H9 (cell line): ENCODE data around the gene OSBPL9. TPM values are rescaled to one million over a fixed set of nuclear protein-coding genes. Genes with fewer than 3 reads are reported as not detected.

ENCODE experiments used
- DNase-seq: peaks from one replicate; pipeline ENCODE4 v3.0.0-alpha.2; 2017
- H2AFZ ChIP-seq: one replicate; pipeline ENCODE4 v1.6.1; 2013; ENCODE audit warnings: mild to moderate bottlenecking, low read length, control low read depth, moderate library complexity
- H2AK5ac ChIP-seq: 2 replicates; pipeline ENCODE4 v1.6.1; 2013; ENCODE audit warnings: low read length, control low read depth, mixed read lengths; ENCODE audit not compliant: insufficient read length
- H2BK120ac ChIP-seq: one replicate; pipeline ENCODE4 v1.6.1; 2013; ENCODE audit warnings: low read depth, mild to moderate bottlenecking, low read length, control low read depth, inconsistent platforms; ENCODE audit not compliant: poor library complexity, severe bottlenecking
- H2BK12ac ChIP-seq: 2 replicates; pipeline ENCODE4 v1.6.1; 2013; ENCODE audit warnings: low read length, control low read depth, mixed read lengths, low read depth; ENCODE audit not compliant: insufficient read length
- H2BK15ac ChIP-seq: 2 replicates; pipeline ENCODE4 v1.6.1; 2013; ENCODE audit warnings: low read depth, low read length, control low read depth
- H2BK20ac ChIP-seq: one replicate; pipeline ENCODE4 v1.6.1; 2013; ENCODE audit warnings: low read depth, mild to moderate bottlenecking, low read length, control low read depth, inconsistent platforms; ENCODE audit not compliant: poor library complexity, severe bottlenecking
- H2BK5ac ChIP-seq: 2 replicates; pipeline ENCODE4 v1.6.1; 2013; ENCODE audit warnings: low read length, control low read depth, mixed read lengths; ENCODE audit not compliant: insufficient read length
- H3K14ac ChIP-seq: 2 replicates; pipeline ENCODE4 v1.6.1; 2013; ENCODE audit warnings: low read length, control low read depth; ENCODE audit not compliant: insufficient read depth
- H3K18ac ChIP-seq: 2 replicates; pipeline ENCODE4 v1.6.1; 2013; ENCODE audit warnings: low read depth, mild to moderate bottlenecking, mixed read lengths, low read length, control low read depth; ENCODE audit not compliant: insufficient read length
- H3K23ac ChIP-seq: 2 replicates; pipeline ENCODE4 v1.6.1; 2013; ENCODE audit warnings: low read length, control low read depth, mixed read lengths, low read depth; ENCODE audit not compliant: insufficient read length
- H3K23me2 ChIP-seq: 2 replicates; pipeline ENCODE4 v1.6.1; 2013; ENCODE audit warnings: low read depth, mild to moderate bottlenecking, mixed read lengths, low read length, control low read depth; ENCODE audit not compliant: insufficient read length, poor library complexity, severe bottlenecking
- H3K27ac ChIP-seq: 2 replicates; pipeline ENCODE4 v1.5.1; 2013; ENCODE audit warnings: low read length, control low read depth, mixed read lengths, low read depth; ENCODE audit not compliant: insufficient read length
- H3K27me3 ChIP-seq: 2 replicates; pipeline ENCODE4 v1.6.1; 2013; ENCODE audit warnings: low read length, control low read depth, inconsistent platforms; ENCODE audit not compliant: insufficient read depth
- H3K4ac ChIP-seq: 2 replicates; pipeline ENCODE4 v1.6.1; 2013; ENCODE audit warnings: low read depth, mild to moderate bottlenecking, control low read depth, inconsistent platforms, low read length, moderate library complexity
- H3K4me1 ChIP-seq: 2 replicates; pipeline ENCODE4 v1.6.1; 2013; ENCODE audit warnings: low read length, control low read depth, inconsistent platforms; ENCODE audit not compliant: insufficient read depth
- H3K4me2 ChIP-seq: 2 replicates; pipeline ENCODE4 v1.6.1; 2013; ENCODE audit warnings: low read length, control low read depth, mixed read lengths; ENCODE audit not compliant: insufficient read length, insufficient read depth
- H3K56ac ChIP-seq: 2 replicates; pipeline ENCODE4 v1.6.1; 2013; ENCODE audit warnings: low read depth, mild to moderate bottlenecking, mixed read lengths, low read length, control low read depth; ENCODE audit not compliant: insufficient read length
- H3K79me1 ChIP-seq: 2 replicates; pipeline ENCODE4 v1.6.1; 2013; ENCODE audit warnings: low read depth, mild to moderate bottlenecking, moderate library complexity, low read length, control low read depth, inconsistent platforms; ENCODE audit not compliant: insufficient read depth, poor library complexity, severe bottlenecking
- H3K79me2 ChIP-seq: 2 replicates; pipeline ENCODE4 v1.6.1; 2013; ENCODE audit warnings: low read length, control low read depth, inconsistent platforms; ENCODE audit not compliant: insufficient read depth
- H3K9ac ChIP-seq: 2 replicates; pipeline ENCODE4 v1.6.1; 2013; ENCODE audit warnings: low read length, control low read depth, mixed read lengths; ENCODE audit not compliant: insufficient read length; ENCODE audit errors: extremely low read depth
- H3K9me3 ChIP-seq: one replicate; pipeline ENCODE4 v1.6.1; 2013; ENCODE audit warnings: low read depth, low read length, inconsistent platforms; ENCODE audit not compliant: control insufficient read depth
- H3T11ph ChIP-seq: one replicate; pipeline ENCODE4 v1.6.1; 2013; ENCODE audit warnings: mild to moderate bottlenecking, low read length, control low read depth, inconsistent platforms
- H4K20me1 ChIP-seq: one replicate; pipeline ENCODE4 v1.6.1; 2013; ENCODE audit not compliant: control insufficient read depth, insufficient read length, insufficient read depth
- H4K5ac ChIP-seq: 2 replicates; pipeline ENCODE4 v1.6.1; 2013; ENCODE audit warnings: low read depth, mild to moderate bottlenecking, mixed read lengths, low read length, control low read depth; ENCODE audit not compliant: insufficient read length
- H4K8ac ChIP-seq: replicated peaks from 2 replicates; pipeline ENCODE4 v1.6.1; 2013; ENCODE audit warnings: low read length, control low read depth, mixed read lengths, low read depth; ENCODE audit not compliant: insufficient read length
- H4K91ac ChIP-seq: 2 replicates; pipeline ENCODE4 v1.6.1; 2013; ENCODE audit warnings: low read depth, mild to moderate bottlenecking, moderate library complexity, mixed read lengths, low read length, control low read depth; ENCODE audit not compliant: insufficient read length
- H3K27ac Mint-ChIP-seq, 3 experiments: 2 replicates in 2 of 3; 3 replicates in 1 of 3; pipeline ENCODE4 v1.8.0; 2020 to 2021; ENCODE audit warnings: mixed read lengths in 3 of 3, mild to moderate bottlenecking in 1 of 3, moderate library complexity in 1 of 3
- H3K27me3 Mint-ChIP-seq: 2 replicates; pipeline ENCODE4 v1.8.0; 2021; ENCODE audit warnings: low read depth, mild to moderate bottlenecking, moderate library complexity, mixed read lengths
- H3K36me3 Mint-ChIP-seq, 3 experiments: 2 replicates in 2 of 3; 3 replicates in 1 of 3; pipeline ENCODE4 v1.8.0; 2020 to 2021; ENCODE audit warnings: low read depth in 3 of 3, mixed read lengths in 3 of 3; ENCODE audit not compliant: insufficient read depth in 1 of 3
- H3K4me1 Mint-ChIP-seq, 2 experiments: 2 replicates each; pipeline ENCODE4 v1.8.0; 2020; ENCODE audit warnings: mixed read lengths in 2 of 2
- H3K4me3 Mint-ChIP-seq, 2 experiments: 2 replicates in 1 of 2; 3 replicates in 1 of 2; pipeline ENCODE4 v1.8.0; 2020 to 2021; ENCODE audit warnings: mild to moderate bottlenecking in 2 of 2, mixed read lengths in 2 of 2, moderate library complexity in 1 of 2
- H3K9me3 Mint-ChIP-seq, 2 experiments: 2 replicates in 1 of 2; 3 replicates in 1 of 2; pipeline ENCODE4 v1.8.0; 2020; ENCODE audit warnings: mild to moderate bottlenecking in 2 of 2, mixed read lengths in 2 of 2, moderate library complexity in 1 of 2
- WGBS: extraction: QIAGEN DNeasy Blood & Tissue Kit; methylation state at CpG from one replicate; pipeline ENCODE4 v1.1.7; 2013; ENCODE audit warnings: missing lambda C conversion rate, low lambda C conversion rate, mixed read lengths; ENCODE audit not compliant: insufficient read length; ENCODE audit errors: extremely low coverage; 5-methylcytosine and 5-hydroxymethylcytosine counted together
- total RNA-seq: library from RNA; stranded (reverse); gene quantifications from 2 replicates; pipeline ENCODE4 v1.2.1, GENCODE V29; 2021
- TF ChIP-seq, protein P1 (sequence below): fragments of 200-600 bp; sonication (generic); conservative IDR thresholded peaks from 3 replicates; pipeline ENCODE4 v1.8.0; 2021; ENCODE audit warnings: antibody characterized with exemption, mild to moderate bottlenecking

OSBPL9 gene
- total RNA-seq, 1 experiment from 2014 or later: 76.7 TPM

DNA sequence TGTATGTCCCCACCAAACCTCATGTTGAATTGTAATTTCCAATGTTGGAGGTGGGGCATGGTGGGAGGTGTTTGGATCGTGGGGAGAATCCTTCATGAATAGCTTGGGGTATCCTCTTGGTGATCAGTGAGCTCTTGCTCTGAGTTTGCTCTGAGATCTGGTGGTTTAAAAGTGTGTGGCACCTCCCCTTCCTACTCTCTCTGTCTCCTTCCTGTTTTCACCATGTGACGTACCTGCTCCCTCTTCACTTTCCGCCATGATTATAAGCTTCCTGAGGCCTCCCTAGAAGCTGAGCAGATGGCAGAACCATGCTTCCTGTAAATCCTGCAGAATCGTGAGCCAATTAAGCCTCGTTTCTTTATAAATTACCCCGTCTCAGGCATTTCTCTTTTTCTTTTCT is 40.0 kb upstream of the OSBPL9 start:
- H3K4me1 Mint-ChIP-seq: 0 out of 4 replicates have a peak, but pooled peaks cover 0 to 3% of the 10 kb centered on the region in 2 experiments
- Histone ChIP-seq H2BK12ac (no peak overlapping the region), H3K79me2 (no peaks in the 10 kb centered on the region), H2BK120ac (no peak overlapping the region), H3K27me3 (no peaks in the 10 kb centered on the region), H4K8ac (no peak overlapping the region), H4K91ac (no peak overlapping the region), H3K23me2 (no peaks in the 10 kb centered on the region), H3K23ac (no peak overlapping the region), H2BK15ac (no peak overlapping the region), H3K4me2 (no peak overlapping the region), H3K18ac (no peak overlapping the region), H2AFZ (no peak overlapping the region), H3K14ac (no peak overlapping the region), H3K56ac (no peak overlapping the region), H2AK5ac (no peak overlapping the region), H3K4ac (no peak overlapping the region), H4K5ac (no peak overlapping the region), H2BK5ac (no peak overlapping the region), H4K20me1 (no peaks in the 10 kb centered on the region), H2BK20ac (no peak overlapping the region), H3K9ac (no peak overlapping the region), H3K27ac (no peak overlapping the region), H3T11ph (no peak overlapping the region), H3K9me3 (no peaks in the 10 kb centered on the region), H3K4me1 (no peaks in the 10 kb centered on the region), H3K79me1 (no peaks in the 10 kb centered on the region)
- no peak overlapping the region for H3K4me3 Mint-ChIP-seq
- no CpG with 5 or more reads among the region's 6 CpGs for WGBS
- no peak for DNase-seq
- H3K27ac Mint-ChIP-seq: no peak overlapping the region; a peak in 1 of 7 replicates
- TF ChIP-seq, protein P1, sequence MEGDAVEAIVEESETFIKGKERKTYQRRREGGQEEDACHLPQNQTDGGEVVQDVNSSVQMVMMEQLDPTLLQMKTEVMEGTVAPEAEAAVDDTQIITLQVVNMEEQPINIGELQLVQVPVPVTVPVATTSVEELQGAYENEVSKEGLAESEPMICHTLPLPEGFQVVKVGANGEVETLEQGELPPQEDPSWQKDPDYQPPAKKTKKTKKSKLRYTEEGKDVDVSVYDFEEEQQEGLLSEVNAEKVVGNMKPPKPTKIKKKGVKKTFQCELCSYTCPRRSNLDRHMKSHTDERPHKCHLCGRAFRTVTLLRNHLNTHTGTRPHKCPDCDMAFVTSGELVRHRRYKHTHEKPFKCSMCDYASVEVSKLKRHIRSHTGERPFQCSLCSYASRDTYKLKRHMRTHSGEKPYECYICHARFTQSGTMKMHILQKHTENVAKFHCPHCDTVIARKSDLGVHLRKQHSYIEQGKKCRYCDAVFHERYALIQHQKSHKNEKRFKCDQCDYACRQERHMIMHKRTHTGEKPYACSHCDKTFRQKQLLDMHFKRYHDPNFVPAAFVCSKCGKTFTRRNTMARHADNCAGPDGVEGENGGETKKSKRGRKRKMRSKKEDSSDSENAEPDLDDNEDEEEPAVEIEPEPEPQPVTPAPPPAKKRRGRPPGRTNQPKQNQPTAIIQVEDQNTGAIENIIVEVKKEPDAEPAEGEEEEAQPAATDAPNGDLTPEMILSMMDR: no peak
- H3K27me3 Mint-ChIP-seq: no peaks in the 10 kb centered on the region
- H3K9me3 Mint-ChIP-seq: no peaks in the 10 kb centered on the region
- H3K36me3 Mint-ChIP-seq: no peaks in the 10 kb centered on the region
